ENCODE data around the gene TSPAN4. TPM values are rescaled to one million over a fixed set of nuclear protein-coding genes. Genes with fewer than 3 reads are reported as not detected.

TSPAN4 gene
- total and polyA plus RNA-seq, 2 donors (not counting 1 experiment from before 2014, with no cell fraction given), result 102 to 191 TPM

DNA sequence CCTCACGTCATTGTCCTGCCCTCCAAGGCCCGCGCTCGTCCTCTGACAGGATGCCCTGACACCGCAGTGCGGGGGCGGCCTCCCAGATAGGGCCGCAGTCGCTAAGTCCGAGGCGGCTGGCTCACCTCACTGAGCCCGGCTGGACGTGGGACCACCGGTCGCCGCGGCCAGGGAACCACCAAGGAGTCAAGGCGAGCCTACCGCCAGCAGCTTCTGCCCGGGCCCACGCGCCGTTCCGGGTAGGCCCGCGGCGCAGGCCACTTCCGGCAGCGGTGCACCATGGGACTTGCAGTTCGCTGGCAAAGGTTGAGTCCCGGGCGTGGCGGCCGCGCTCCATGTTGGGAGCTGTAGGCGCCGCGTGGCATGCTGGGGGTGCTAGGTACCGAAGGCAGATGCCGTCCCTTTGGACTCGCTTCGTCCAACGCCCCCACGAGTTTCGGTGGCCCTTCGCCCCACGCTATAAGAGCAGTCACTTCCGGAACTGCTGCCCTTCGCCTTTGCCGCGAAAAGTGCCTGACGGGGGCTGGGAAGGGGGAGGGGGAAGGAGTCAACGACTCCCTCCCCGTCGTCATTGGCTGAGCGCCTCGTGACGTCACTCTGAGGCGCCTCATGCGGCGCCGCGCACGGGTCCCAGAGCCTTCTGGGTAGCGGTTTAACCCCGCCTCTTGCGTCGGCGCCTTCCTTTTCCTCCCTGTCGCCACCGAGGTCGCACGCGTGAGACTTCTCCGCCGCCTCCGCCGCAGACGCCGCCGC, 33.2 kb upstream of the TSPAN4 start, which contains the start of gene RPLP2:
RPLP2 (plus strand) TSS at position 681 of the 753 bp plus-strand sequence. CDS start 268 bp downstream, outside the sequence.
- no peaks in the 10 kb centered on the region for H3K27me3 ChIP-seq (ENCODE audit: control insufficient read depth, insufficient read depth, low read length)
- H3K4me2 ChIP-seq (ENCODE audit: extremely low read depth, insufficient read depth, low read length), result peak within 1 kb of the TSS; percentile 98
- H4K20me1 ChIP-seq (ENCODE audit: control insufficient read depth, extremely low read depth, insufficient read depth, low read length), result no peaks in the 10 kb centered on the region
- H3K79me2 ChIP-seq (ENCODE audit: control insufficient read depth, insufficient read depth, low read length), result peaks cover 38% of the 10 kb centered on the region
- peaks cover 24% of the 10 kb centered on the region for H3K36me3 ChIP-seq (ENCODE audit: control insufficient read depth, insufficient read depth, low read length)
- H3K9me3 ChIP-seq (ENCODE audit: control insufficient read depth, insufficient read depth, low read depth, low read length), result no peaks in the 10 kb centered on the region
- peak within 1 kb of the TSS; percentile 96 for H3K27ac ChIP-seq (ENCODE audit: insufficient read depth, low read length)
- peak; percentile 96 to 98 for DNase-seq (ENCODE audit: low read depth in 2 of 2)
- H2AFZ ChIP-seq (ENCODE audit: low read length), result peak within 1 kb of the TSS; percentile 94
- peak within 1 kb of the TSS; percentile 78 to 98 (median 94) for H3K4me3 ChIP-seq (replicated peaks in 1 of 4; ENCODE audit: control extremely low read depth in 1 of 4, insufficient read depth in 1 of 4, low read depth in 3 of 4, low read length in 4 of 4)
- no peak for TF ChIP-seq EZH2 (IDR thresholded peaks at IDR 0.05; ENCODE audit: low read length, missing control alignments)
- TF ChIP-seq, protein P1, sequence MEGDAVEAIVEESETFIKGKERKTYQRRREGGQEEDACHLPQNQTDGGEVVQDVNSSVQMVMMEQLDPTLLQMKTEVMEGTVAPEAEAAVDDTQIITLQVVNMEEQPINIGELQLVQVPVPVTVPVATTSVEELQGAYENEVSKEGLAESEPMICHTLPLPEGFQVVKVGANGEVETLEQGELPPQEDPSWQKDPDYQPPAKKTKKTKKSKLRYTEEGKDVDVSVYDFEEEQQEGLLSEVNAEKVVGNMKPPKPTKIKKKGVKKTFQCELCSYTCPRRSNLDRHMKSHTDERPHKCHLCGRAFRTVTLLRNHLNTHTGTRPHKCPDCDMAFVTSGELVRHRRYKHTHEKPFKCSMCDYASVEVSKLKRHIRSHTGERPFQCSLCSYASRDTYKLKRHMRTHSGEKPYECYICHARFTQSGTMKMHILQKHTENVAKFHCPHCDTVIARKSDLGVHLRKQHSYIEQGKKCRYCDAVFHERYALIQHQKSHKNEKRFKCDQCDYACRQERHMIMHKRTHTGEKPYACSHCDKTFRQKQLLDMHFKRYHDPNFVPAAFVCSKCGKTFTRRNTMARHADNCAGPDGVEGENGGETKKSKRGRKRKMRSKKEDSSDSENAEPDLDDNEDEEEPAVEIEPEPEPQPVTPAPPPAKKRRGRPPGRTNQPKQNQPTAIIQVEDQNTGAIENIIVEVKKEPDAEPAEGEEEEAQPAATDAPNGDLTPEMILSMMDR (conservative IDR thresholded peaks at IDR 0.05 in 1 of 2, IDR thresholded peaks at IDR 0.05 in 1 of 2; ENCODE audit: low read depth in 1 of 2, low read length in 2 of 2), result no peak
- peak within 1 kb of the TSS; percentile 99 for H3K9ac ChIP-seq (ENCODE audit: insufficient read depth, low read length)
- peaks cover 13% of the 10 kb centered on the region for H3K4me1 ChIP-seq (ENCODE audit: control insufficient read depth, extremely low read depth, insufficient read depth, low read length)

DNA sequence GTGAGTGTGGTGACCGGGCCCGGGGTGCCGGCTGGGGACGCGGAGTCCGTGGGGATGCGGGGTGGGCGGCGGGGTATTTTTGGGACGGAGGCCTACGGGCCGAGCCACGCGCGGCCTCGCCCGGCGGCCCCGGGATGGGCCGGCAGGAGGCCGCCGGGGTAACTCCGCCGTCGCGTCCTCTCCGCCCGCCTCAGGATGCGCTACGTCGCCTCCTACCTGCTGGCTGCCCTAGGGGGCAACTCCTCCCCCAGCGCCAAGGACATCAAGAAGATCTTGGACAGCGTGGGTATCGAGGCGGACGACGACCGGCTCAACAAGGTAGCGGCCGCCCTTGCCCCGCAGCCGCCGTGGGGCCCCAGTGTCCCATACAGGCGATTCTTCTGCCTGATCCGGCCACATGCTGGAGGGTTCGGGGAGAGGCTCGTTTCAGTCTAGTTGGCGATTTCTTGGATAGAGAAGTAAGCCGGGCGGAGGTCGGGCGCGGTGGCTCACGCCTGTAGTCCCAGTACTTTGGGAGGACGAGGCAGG, 32.5 kb upstream of the TSPAN4 start:
- peaks cover 38% of the 10 kb centered on the region for H3K79me2 ChIP-seq (ENCODE audit: control insufficient read depth, insufficient read depth, low read length)
- H4K20me1 ChIP-seq (ENCODE audit: control insufficient read depth, extremely low read depth, insufficient read depth, low read length), result no peaks in the 10 kb centered on the region
- DNase-seq (ENCODE audit: low read depth in 2 of 2), result no peak

More for the DNA sequence above, 32.5 kb upstream of the TSPAN4 start:
- Histone ChIP-seq H3K36me3 (ENCODE audit: control insufficient read depth, insufficient read depth, low read length) (peaks cover 24% of the 10 kb centered on the region), H3K27ac (ENCODE audit: insufficient read depth, low read length) (peak overlapping the region; percentile 96), H3K4me2 (ENCODE audit: extremely low read depth, insufficient read depth, low read length) (peak overlapping the region; percentile 89), H3K9me3 (ENCODE audit: control insufficient read depth, insufficient read depth, low read depth, low read length) (no peaks in the 10 kb centered on the region), H3K9ac (ENCODE audit: insufficient read depth, low read length) (peak overlapping the region; percentile 99), H2AFZ (ENCODE audit: low read length) (no peak overlapping the region), H3K4me3 (replicated peaks in 1 of 4; ENCODE audit: control extremely low read depth in 1 of 4, insufficient read depth in 1 of 4, low read depth in 3 of 4, low read length in 4 of 4) (peak overlapping the region; percentile 70 to 98 (median 86)), H3K4me1 (ENCODE audit: control insufficient read depth, extremely low read depth, insufficient read depth, low read length) (peaks cover 11% of the 10 kb centered on the region), H3K27me3 (ENCODE audit: control insufficient read depth, insufficient read depth, low read length) (no peaks in the 10 kb centered on the region)
- no peak for TF ChIP-seq EZH2 (IDR thresholded peaks at IDR 0.05; ENCODE audit: low read length, missing control alignments)
- TF ChIP-seq, protein P1 (conservative IDR thresholded peaks at IDR 0.05 in 1 of 2, IDR thresholded peaks at IDR 0.05 in 1 of 2; ENCODE audit: low read depth in 1 of 2, low read length in 2 of 2), result no peak

All from fibroblast of lung (primary cell).